SK-N-MC (cell line): ENCODE results near the gene NUDT22.

Experiments
- DNase-seq: peaks from one replicate; pipeline ENCODE4 v3.0.0-alpha.2; 2011; ENCODE audit warnings: low read depth, low spot score
- H3K27ac ChIP-seq: fragments of 200-600 bp; sonication (generic); 2 replicates; pipeline ENCODE4 v1.5.1; 2016; ENCODE audit warnings: mixed run types
- H3K36me3 ChIP-seq: fragments of 200-600 bp; sonication (generic); 2 replicates; pipeline ENCODE4 v1.6.1; 2017; ENCODE audit warnings: antibody characterized with exemption, low read length, mixed read lengths; ENCODE audit not compliant: insufficient read depth
- H3K4me3 ChIP-seq: fragments of 200-600 bp; sonication (generic); 2 replicates; pipeline ENCODE4 v1.5.1; 2016
- H3K9ac ChIP-seq: fragments of 200-600 bp; sonication (generic); 2 replicates; pipeline ENCODE4 v1.8.0; 2017; ENCODE audit warnings: mixed run types, mixed read lengths; ENCODE audit not compliant: insufficient read length
- H3K9me3 ChIP-seq: fragments of 200-600 bp; sonication (generic); 2 replicates; pipeline ENCODE4 v1.6.1; 2017; ENCODE audit warnings: low read depth, mild to moderate bottlenecking, antibody characterized with exemption, low read length, moderate library complexity, mixed read lengths
- EZH2 ChIP-seq: fragments of 200-600 bp; sonication (generic); IDR thresholded peaks from one replicate; pipeline ENCODE4 v1.6.1; 2017; ENCODE audit warnings: antibody characterized with exemption
- FOXP2 ChIP-seq: optimal IDR thresholded peaks from 2 replicates; pipeline ENCODE3; 2011; ENCODE audit warnings: mild to moderate bottlenecking, moderate library complexity; ENCODE audit not compliant: insufficient read depth; ENCODE audit errors: extremely low read length, control extremely low read depth
- POLR2AphosphoS5 ChIP-seq: IDR thresholded peaks from 2 replicates; pipeline ENCODE4 v1.6.1; 2012; ENCODE audit warnings: mild to moderate bottlenecking, low read depth, low read length, borderline replicate concordance

Gene NUDT22

DNA sequence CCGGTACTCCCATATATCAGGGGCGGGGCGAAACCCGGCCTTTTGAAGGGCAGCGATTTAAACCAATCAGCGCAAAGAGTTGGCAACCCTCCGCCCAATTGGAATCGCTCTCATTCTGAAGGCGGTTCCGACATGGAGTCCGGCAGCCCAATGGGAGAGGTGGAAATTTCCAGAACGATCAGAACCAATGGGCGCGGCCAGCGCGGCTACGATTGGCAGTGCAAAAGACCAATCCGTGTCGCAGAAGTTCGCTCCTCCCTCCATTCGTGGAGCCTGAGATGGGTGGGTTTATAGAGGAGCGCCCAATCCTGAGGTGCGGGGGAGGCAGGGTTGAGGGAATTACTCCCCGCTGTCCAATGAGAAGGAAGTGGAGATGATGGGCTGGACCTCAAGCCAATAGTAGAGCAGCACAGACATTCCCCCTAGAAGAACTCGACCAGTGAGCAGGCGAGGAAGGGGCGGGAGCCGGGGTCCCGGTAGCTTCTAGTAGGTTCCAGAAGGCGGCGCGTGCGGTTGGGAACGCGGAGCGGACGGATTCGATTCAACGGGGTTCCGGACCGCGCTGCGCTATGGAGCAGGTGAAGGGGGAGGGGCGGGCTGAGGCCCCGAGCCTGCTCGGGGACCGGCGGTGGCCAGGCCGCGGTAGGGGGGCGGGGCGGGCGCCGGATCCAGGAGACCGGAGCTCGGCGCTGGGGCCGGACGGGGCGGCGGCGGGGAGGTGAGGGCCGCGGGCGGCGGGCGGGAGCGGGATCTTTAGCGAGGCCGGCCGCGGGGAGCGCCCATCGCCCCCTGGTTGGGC is 40.2 kb upstream of the NUDT22 start, which contains the start of gene STIP1:
TSS of gene STIP1 (plus strand) at position 479 of the 799 bp plus-strand sequence. CDS start at position 570, 91 bp downstream.
- TF ChIP-seq FOXP2 (no peak), POLR2AphosphoS5 (peak; percentile 61), EZH2 (no peak)
- peak within 1 kb of the TSS; percentile 93 for H3K9ac ChIP-seq

DNA sequence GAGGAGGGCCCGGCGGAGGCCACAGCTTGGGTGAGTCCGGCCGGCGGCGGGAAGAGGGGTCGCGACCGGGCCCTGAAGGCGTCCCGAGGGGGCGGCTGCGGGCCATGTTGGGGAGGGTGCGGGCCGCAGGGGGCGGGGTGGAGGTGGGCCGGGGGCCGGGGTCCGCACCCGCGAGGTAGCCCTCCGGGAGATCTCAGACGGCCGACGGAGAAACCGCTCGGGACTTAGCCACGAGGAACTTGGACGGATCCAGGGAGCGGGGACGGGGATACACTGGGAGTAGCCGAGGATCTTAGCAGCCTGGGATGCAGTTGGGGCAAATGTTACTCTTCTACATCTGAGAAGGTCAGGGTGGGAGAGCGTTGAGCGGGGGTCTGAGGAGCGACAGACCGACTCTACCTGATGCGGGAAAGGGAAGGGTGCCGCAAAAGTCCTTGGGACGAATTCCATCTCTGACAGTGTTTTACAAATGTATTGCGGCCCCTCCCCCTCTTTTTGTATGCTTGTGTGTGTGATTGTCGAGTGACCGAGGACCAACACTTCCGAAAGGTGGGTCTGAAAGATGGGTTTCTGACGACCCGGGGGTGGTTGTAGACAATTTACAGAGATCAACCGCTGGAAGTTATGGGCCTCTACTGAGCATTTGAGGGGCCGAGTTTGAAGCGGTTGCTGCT is 39.4 kb upstream of the NUDT22 start:
- H3K36me3 ChIP-seq = peaks cover 11% of the 10 kb centered on the region
- H3K27ac ChIP-seq = peak overlapping the region; percentile 42; the same call in 1 of the 2 replicates
- no peak for DNase-seq
- H3K4me3 ChIP-seq = no peak overlapping the region
- TF ChIP-seq EZH2 (no peak), FOXP2 (no peak), POLR2AphosphoS5 (no peak)
- H3K9ac ChIP-seq = no peak overlapping the region
- no peaks in the 10 kb centered on the region for H3K9me3 ChIP-seq

More for the DNA sequence above, 40.2 kb upstream of the NUDT22 start, which contains the start of gene STIP1:
- H3K27ac ChIP-seq = peak within 1 kb of the TSS; percentile 53; the same call in 1 of the 2 replicates
- peak; percentile 100 for DNase-seq
- no peaks in the 10 kb centered on the region for H3K9me3 ChIP-seq
- H3K4me3 ChIP-seq = peak within 1 kb of the TSS; percentile 98
- peaks cover 11% of the 10 kb centered on the region for H3K36me3 ChIP-seq

DNA sequence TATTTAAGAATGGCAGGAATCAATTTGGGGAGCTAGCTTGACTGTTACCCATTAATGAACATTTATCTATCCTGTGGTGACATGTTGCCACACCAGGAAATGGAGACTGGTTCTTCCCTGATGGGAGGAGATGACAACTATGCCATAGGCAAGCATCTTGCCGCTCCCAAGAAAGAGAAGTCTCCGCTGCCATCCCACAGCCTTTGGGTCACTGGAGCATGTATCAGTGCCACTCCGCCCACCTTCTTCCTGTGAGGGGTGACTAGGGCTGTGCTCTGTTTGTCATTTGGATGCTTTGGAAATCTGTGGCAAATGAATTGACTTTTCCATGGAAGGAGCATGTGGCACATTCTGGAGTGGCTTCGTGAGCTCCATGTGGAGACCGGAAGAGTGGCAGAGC is 33.6 kb upstream of the NUDT22 start:
- TF ChIP-seq EZH2 = no peak
- no peak for TF ChIP-seq FOXP2
- TF ChIP-seq POLR2AphosphoS5 = no peak
- Histone ChIP-seq H3K4me3 (no peak overlapping the region), H3K36me3 (peaks cover 64% of the 10 kb centered on the region), H3K9me3 (no peaks in the 10 kb centered on the region), H3K9ac (no peak overlapping the region), H3K27ac (no peak overlapping the region)
- DNase-seq = no peak

DNA sequence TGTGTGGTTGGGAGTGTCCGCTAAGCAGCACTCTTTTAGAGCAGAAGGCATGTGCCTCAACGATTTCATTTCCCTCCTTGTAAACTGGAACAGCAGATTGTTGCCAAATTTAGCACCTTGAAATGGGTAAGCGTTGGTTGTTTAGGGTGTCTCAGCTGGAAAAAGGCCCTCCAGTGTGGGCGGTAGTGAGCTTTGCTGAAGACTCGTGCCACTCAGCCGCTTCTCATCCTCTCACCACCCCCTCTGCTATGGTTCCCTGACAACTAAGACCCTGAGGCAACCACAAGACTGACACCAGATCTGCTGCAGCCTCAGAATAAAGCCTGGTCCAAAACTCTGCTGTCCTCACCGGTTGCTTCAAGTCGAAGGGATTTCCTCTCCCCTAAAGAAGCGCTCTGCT is 29.4 kb upstream of the NUDT22 start:
- Histone ChIP-seq H3K9ac (no peak overlapping the region), H3K27ac (no peak overlapping the region), H3K36me3 (peaks cover 91% of the 10 kb centered on the region), H3K4me3 (no peak overlapping the region), H3K9me3 (no peaks in the 10 kb centered on the region)
- TF ChIP-seq POLR2AphosphoS5 (no peak), FOXP2 (no peak), EZH2 (no peak)
- no peak for DNase-seq

DNA sequence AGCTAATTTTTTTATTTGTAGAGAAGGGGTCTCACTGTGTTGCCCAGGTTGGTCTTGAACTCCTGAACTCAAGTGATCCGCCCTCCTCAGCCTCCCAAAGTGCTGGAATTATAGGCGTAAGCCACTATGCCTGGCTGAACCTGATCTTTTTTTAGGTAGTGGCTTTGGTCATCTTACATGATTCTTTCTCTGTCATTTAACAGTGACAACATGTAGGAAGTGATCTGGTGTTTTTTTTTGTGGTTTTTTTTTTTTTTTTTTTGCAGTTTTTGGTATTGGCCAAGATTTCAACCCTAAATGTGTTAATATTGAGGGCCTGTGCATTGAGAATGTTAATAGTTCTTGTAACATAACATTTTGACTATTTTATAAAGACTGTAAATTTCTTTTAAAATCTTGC is 27.6 kb upstream of the NUDT22 start:
- Histone ChIP-seq H3K4me3 (no peak overlapping the region), H3K36me3 (peaks cover 92% of the 10 kb centered on the region), H3K9me3 (no peaks in the 10 kb centered on the region), H3K9ac (no peak overlapping the region), H3K27ac (no peak overlapping the region)
- TF ChIP-seq EZH2 (no peak), POLR2AphosphoS5 (no peak), FOXP2 (no peak)
- DNase-seq = no peak

DNA sequence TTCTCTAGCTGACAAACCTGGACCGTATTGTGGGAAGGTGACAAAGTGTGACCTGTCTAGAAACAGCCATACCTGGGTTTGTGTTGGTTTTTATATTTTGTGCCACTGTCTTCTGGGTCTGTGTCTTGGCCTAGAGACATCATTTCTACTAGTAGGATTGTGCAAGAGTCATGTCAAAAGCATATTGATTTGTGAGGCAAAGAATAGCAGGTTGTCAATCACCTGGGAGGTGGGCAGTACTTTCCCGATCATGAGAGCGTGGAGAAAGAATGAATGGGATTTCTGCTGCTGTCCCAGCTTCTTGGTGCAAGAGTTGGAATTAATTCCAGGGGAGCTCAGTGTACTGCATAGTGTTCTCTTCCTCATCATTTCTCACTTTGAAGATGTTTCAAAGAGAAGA is 24.5 kb upstream of the NUDT22 start:
- Histone ChIP-seq H3K9ac (no peak overlapping the region), H3K36me3 (peaks cover 85% of the 10 kb centered on the region)
- TF ChIP-seq POLR2AphosphoS5 (no peak), EZH2 (no peak)

DNA sequence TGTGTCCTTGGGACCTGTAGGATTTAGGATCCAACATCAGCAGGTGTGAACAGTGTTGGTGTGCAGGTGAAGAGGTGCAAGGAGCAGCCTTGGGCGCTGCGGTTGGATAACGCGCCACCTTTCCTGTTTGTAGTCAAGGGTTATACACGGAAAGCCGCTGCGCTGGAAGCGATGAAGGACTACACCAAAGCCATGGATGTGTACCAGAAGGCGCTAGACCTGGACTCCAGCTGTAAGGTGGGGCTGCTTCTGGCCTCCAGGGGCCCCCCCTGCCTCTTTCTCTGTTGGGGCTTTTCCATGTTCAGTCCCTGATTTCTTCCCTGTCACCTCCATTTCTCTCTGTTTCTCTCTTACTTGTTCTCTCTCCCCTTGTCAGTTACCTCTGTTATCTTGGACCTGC is 23.1 kb upstream of the NUDT22 start:
- no peak for DNase-seq
- Histone ChIP-seq H3K36me3 (peaks cover 71% of the 10 kb centered on the region), H3K27ac (peak overlapping the region; percentile 60), H3K4me3 (no peak overlapping the region), H3K9me3 (no peaks in the 10 kb centered on the region), H3K9ac (no peak overlapping the region)
- TF ChIP-seq EZH2 = no peak
- TF ChIP-seq POLR2AphosphoS5 = no peak

More for the DNA sequence above, 24.5 kb upstream of the NUDT22 start:
- no peaks in the 10 kb centered on the region for H3K9me3 ChIP-seq
- no peak overlapping the region for H3K27ac ChIP-seq
- DNase-seq = no peak
- H3K4me3 ChIP-seq = no peak overlapping the region

DNA sequence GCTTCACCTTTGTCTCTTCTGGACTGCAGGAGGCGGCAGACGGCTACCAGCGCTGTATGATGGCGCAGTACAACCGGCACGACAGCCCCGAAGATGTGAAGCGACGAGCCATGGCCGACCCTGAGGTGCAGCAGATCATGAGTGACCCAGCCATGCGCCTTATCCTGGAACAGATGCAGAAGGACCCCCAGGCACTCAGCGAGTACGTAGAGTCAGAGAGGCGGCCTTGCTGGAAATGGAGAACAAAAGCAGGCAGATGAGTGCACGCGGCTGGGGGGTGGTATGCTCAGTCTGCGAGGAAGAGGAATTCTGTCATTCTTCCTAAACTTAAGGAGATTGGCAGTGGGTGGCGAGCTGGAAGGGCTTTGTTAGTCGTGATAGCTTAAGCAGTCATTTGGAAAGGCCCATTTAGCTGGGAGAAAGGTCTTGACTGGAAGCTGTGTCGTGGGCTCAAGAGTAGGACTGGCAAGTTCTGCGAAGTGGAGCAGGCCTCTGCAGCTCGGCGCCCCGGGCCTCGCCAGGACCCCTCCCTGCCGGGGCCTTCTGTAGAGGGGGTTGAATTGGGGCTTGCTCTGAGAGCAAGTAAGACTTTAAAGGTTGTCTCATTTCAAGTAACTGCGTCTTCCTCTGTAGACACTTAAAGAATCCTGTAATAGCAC is 22.5 kb upstream of the NUDT22 start:
- Histone ChIP-seq H3K9me3 (no peaks in the 10 kb centered on the region), H3K27ac (peak overlapping the region; percentile 74), H3K4me3 (no peak overlapping the region), H3K9ac (no peak overlapping the region), H3K36me3 (peaks cover 65% of the 10 kb centered on the region)
- no peak for DNase-seq
- no peak for TF ChIP-seq FOXP2
